Keratinocyte (primary cell): ENCODE measurements around the gene FAM180B. TPM values are rescaled to one million over a fixed set of nuclear protein-coding genes. Genes with fewer than 3 reads are reported as not detected.

ENCODE experiments used
- polyA plus RNA-seq, 5 experiments: library from polyadenylated mRNA; depleted of rRNA in 3 of 5; stranded (reverse) in 3 of 5; stranded (forward) in 1 of 5; unstranded in 1 of 5; fragments of >200 nt; gene quantifications; 1 replicate in 1 of 5; 2 replicates in 3 of 5; 3 replicates in 1 of 5; pipeline versions ENCODE4 v1.2.1 to v1.2.3, GENCODE V29; 2011 to 2012; ENCODE audit warnings: missing spikeins in 2 of 5, low read depth in 1 of 5, low replicate concordance in 1 of 5
- small RNA-seq, 3 experiments: library from RNA; depleted of rRNA; stranded (forward); fragments of <200 nt; gene quantifications; one replicate each; pipeline ENCODE3, GENCODE V24; 2012; ENCODE audit warnings: low read depth in 3 of 3, low replicate concordance in 1 of 3; ENCODE audit not compliant: insufficient read length in 3 of 3

The FAM180B gene
- polyA plus RNA-seq, 1 donor (not counting 4 experiments of a cell fraction or from before 2014, with no cell fraction given) = not detected

Small RNA genes within 50 kb of the gene (small RNA-seq; reads per million reads assigned to genes)
- gene RN7SL652P (0 to 1.8 (median 0) reads per million in 3 experiments), gene RNU5E-10P (0 reads per million in 3 experiments)

Other genes starting within 250 kb of the FAM180B start
- not detected in 3 replicates for gene MYBPC3, start 234.0 kb upstream of the FAM180B start, polyA plus RNA-seq
- gene SPI1, start 208.1 kb upstream of the FAM180B start, polyA plus RNA-seq = not detected in 3 replicates
- gene SLC39A13, start 178.1 kb upstream of the FAM180B start, polyA plus RNA-seq = 35.3 to 62.3 TPM (median 59.9 TPM) in 3 replicates
- 96.1 to 172 TPM (median 156 TPM) in 3 replicates for gene PSMC3, start 160.2 kb upstream of the FAM180B start, polyA plus RNA-seq
- gene RAPSN, start 137.5 kb upstream of the FAM180B start, polyA plus RNA-seq = 0.07 to 0.44 TPM (median 0.28 TPM) in 3 replicates
- 90.9 to 110 TPM (median 100 TPM) in 3 replicates for gene CELF1, start 33.5 kb upstream of the FAM180B start, polyA plus RNA-seq
- 64.9 to 78.1 TPM (median 74.4 TPM) in 3 replicates for gene PTPMT1, start 21.1 kb upstream of the FAM180B start, polyA plus RNA-seq
- 14.0 to 17.1 TPM (median 15.4 TPM) in 3 replicates for gene KBTBD4, start 7.7 kb upstream of the FAM180B start, polyA plus RNA-seq
- gene NDUFS3, start 7.6 kb upstream of the FAM180B start, polyA plus RNA-seq = 102 to 119 TPM (median 107 TPM) in 3 replicates
- gene C1QTNF4, start 7.7 kb downstream of the FAM180B start, polyA plus RNA-seq = 0.10 TPM in 1 of 3 replicates, not detected in the others
- 153 to 232 TPM (median 185 TPM) in 3 replicates for gene MTCH2, start 55.9 kb downstream of the FAM180B start, polyA plus RNA-seq
- gene AGBL2, start 128.7 kb downstream of the FAM180B start, polyA plus RNA-seq = 0.95 to 2.1 TPM (median 1.3 TPM) in 3 replicates
- gene FNBP4, start 180.7 kb downstream of the FAM180B start, polyA plus RNA-seq = 57.3 to 76.9 TPM (median 62.4 TPM) in 3 replicates